ENCODE results near the gene THYN1. TPM values are rescaled to one million over a fixed set of nuclear protein-coding genes. Genes with fewer than 3 reads are reported as not detected.

THYN1 gene
- total and polyA plus RNA-seq, 4 donors: 22.1 to 34.3 (median 26.0) TPM

DNA sequence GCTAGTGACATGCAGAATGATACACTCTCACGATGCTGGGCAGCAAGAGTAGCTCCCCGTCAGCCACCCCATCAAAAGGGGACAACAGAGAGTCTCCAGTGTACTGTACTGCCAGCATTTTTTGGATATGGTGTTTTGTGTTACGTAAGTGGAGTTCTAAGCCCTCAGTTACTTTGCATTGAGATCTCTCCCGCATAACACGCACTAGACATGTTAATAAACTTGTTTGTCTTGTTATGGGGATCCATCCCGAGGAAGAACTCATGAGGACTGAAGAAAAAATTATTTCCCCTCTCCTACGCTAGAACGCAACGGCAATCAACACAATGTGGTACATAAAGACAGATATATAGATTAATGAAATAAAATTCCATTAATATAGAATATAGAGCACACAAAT, 53.6 kb downstream of the THYN1 start:
- no peak for DNase-seq (ENCODE audit: low spot score)
- TF ChIP-seq SP1 (IDR thresholded peaks at IDR 0.05) (no peak), RXRA (IDR thresholded peaks at IDR 0.05) (no peak), EGR1 (IDR thresholded peaks at IDR 0.05; ENCODE audit: low read depth in 2 of 2) (no peak), YY1 (IDR thresholded peaks at IDR 0.05) (no peak), JUND (IDR thresholded peaks at IDR 0.05) (no peak), NR2F2 (IDR thresholded peaks at IDR 0.05) (no peak), FOXA1 (IDR thresholded peaks at IDR 0.05) (no peak), TAF1 (conservative IDR thresholded peaks at IDR 0.05) (no peak)
- TF ChIP-seq, protein P1, sequence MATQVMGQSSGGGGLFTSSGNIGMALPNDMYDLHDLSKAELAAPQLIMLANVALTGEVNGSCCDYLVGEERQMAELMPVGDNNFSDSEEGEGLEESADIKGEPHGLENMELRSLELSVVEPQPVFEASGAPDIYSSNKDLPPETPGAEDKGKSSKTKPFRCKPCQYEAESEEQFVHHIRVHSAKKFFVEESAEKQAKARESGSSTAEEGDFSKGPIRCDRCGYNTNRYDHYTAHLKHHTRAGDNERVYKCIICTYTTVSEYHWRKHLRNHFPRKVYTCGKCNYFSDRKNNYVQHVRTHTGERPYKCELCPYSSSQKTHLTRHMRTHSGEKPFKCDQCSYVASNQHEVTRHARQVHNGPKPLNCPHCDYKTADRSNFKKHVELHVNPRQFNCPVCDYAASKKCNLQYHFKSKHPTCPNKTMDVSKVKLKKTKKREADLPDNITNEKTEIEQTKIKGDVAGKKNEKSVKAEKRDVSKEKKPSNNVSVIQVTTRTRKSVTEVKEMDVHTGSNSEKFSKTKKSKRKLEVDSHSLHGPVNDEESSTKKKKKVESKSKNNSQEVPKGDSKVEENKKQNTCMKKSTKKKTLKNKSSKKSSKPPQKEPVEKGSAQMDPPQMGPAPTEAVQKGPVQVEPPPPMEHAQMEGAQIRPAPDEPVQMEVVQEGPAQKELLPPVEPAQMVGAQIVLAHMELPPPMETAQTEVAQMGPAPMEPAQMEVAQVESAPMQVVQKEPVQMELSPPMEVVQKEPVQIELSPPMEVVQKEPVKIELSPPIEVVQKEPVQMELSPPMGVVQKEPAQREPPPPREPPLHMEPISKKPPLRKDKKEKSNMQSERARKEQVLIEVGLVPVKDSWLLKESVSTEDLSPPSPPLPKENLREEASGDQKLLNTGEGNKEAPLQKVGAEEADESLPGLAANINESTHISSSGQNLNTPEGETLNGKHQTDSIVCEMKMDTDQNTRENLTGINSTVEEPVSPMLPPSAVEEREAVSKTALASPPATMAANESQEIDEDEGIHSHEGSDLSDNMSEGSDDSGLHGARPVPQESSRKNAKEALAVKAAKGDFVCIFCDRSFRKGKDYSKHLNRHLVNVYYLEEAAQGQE (IDR thresholded peaks at IDR 0.05): no peak
- TF ChIP-seq, protein P2, sequence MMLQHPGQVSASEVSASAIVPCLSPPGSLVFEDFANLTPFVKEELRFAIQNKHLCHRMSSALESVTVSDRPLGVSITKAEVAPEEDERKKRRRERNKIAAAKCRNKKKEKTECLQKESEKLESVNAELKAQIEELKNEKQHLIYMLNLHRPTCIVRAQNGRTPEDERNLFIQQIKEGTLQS (IDR thresholded peaks at IDR 0.05): no peak
- Histone ChIP-seq H3K36me3 (ENCODE audit: control insufficient read depth in 4 of 4, insufficient read depth in 3 of 4, low read depth in 1 of 4, low read length in 3 of 4) (peaks cover 17 to 53% (median 42%) of the 10 kb centered on the region in 4 donors), H3K27ac (ENCODE audit: low read depth in 1 of 2, low read length in 2 of 2) (no peak overlapping the region), H3K4me3 (ENCODE audit: low read depth in 1 of 3, low read length in 3 of 3) (no peak overlapping the region), H3K9me3 (ENCODE audit: control insufficient read depth in 4 of 4, low read length in 3 of 4) (no peaks in the 10 kb centered on the region), H3K4me1 (ENCODE audit: control insufficient read depth in 4 of 4, insufficient read depth in 4 of 4, low read length in 3 of 4) (no peaks in the 10 kb centered on the region), H3K27me3 (ENCODE audit: control insufficient read depth in 4 of 4, insufficient read depth in 4 of 4, low read length in 3 of 4) (no peaks in the 10 kb centered on the region), H3K9ac (ENCODE audit: low read depth in 1 of 2, low read length in 2 of 2) (no peak overlapping the region)
- 98% methylated on average over 9 of the region's 9 CpGs for WGBS

Other genes starting within 250 kb of the THYN1 start
- 1 to 10 TPM; 2.5 to 4.3 TPM for gene JAM3, start 184.3 kb downstream of the THYN1 start, total RNA-seq
- 1 to 10 TPM; 1.6 to 1.7 TPM for gene JAM3, start 184.3 kb downstream of the THYN1 start, polyA plus RNA-seq
- gene NCAPD3, start 29.4 kb downstream of the THYN1 start, total RNA-seq: 10 to 100 TPM; 31.8 to 35.4 TPM
- gene NCAPD3, start 29.4 kb downstream of the THYN1 start, polyA plus RNA-seq: 10 to 100 TPM; 14.1 to 16.6 TPM
- gene VPS26B, start 28.7 kb downstream of the THYN1 start, total RNA-seq: 10 to 100 TPM; 19.3 to 35.0 TPM
- gene VPS26B, start 28.7 kb downstream of the THYN1 start, polyA plus RNA-seq: 10 to 100 TPM; 12.6 to 21.1 TPM
- gene ACAD8, start 216 bp upstream of the THYN1 start, total RNA-seq: 10 to 100 TPM; 14.1 to 32.2 TPM
- 10 to 100 TPM; 24.1 to 30.1 TPM for gene ACAD8, start 216 bp upstream of the THYN1 start, polyA plus RNA-seq
- gene GLB1L3, start 23.0 kb upstream of the THYN1 start, total RNA-seq: under 1 TPM in 1 of 2 donors, not detected in 1; 0.08 TPM
- gene GLB1L3, start 23.0 kb upstream of the THYN1 start, polyA plus RNA-seq: not detected
- gene GLB1L2, start 78.6 kb upstream of the THYN1 start, total RNA-seq: under 1 TPM; 0.23 to 0.50 TPM
- gene GLB1L2, start 78.6 kb upstream of the THYN1 start, polyA plus RNA-seq: under 1 TPM; 0.36 to 0.48 TPM
- gene B3GAT1, start 158.9 kb upstream of the THYN1 start, total RNA-seq: under 1 TPM in 1 of 2 donors, not detected in 1; 0.25 TPM
- 1 to 10 TPM in 1 of 2 donors, under 1 TPM in 1; 0.13 to 6.6 TPM for gene B3GAT1, start 158.9 kb upstream of the THYN1 start, polyA plus RNA-seq

Measured in liver (tissue), 9 donors.